ENCODE measurements around the gene CCT3.

GRCh38 chr1:156284112-156284511 lies 54.0 kb downstream of the CCT3 start, which contains the start of gene TMEM79:
- TF ChIP-seq EZH2 (IDR thresholded peaks at IDR 0.05; ENCODE audit: insufficient read depth, low read length) = no peak
- no peak for TF ChIP-seq CTCF (IDR thresholded peaks at IDR 0.05; ENCODE audit: insufficient read depth, low read depth, low read length)

Measured in astrocyte (in vitro differentiated cells and primary cell).